DOHH2 (cell line): Measurements from ENCODE around the gene ERVK3-1.

ENCODE experiments used
- H3F3A ChIP-seq: fragments of 200-600 bp; sonication (generic), shearing (Covaris generic); 2 replicates; pipeline ENCODE4 v1.6.0; 2016; ENCODE audit warnings: antibody characterized with exemption, mild to moderate bottlenecking; ENCODE audit not compliant: control insufficient read depth, insufficient read depth
- H3K27ac ChIP-seq: fragments of 200-600 bp; sonication (generic); 2 replicates; pipeline ENCODE4 v1.5.1; 2014; ENCODE audit warnings: low read depth, mild to moderate bottlenecking, low read length, moderate library complexity
- H3K27me3 ChIP-seq: fragments of 200-600 bp; sonication (generic); 2 replicates; pipeline ENCODE4 v1.6.1; 2014; ENCODE audit warnings: mild to moderate bottlenecking, low read length, mixed read lengths; ENCODE audit not compliant: control insufficient read depth
- H3K36me3 ChIP-seq: fragments of 200-600 bp; sonication (generic); 2 replicates; pipeline ENCODE4 v1.6.1; 2014; ENCODE audit warnings: mild to moderate bottlenecking, low read length, moderate library complexity, mixed read lengths; ENCODE audit not compliant: control insufficient read depth
- H3K4me1 ChIP-seq: fragments of 200-600 bp; sonication (generic); 2 replicates; pipeline ENCODE4 v1.6.1; 2014; ENCODE audit warnings: mild to moderate bottlenecking, low read length, mixed read lengths; ENCODE audit not compliant: control insufficient read depth
- H3K4me2 ChIP-seq: fragments of 200-600 bp; sonication (generic); 2 replicates; pipeline ENCODE4 v1.6.0; 2014; ENCODE audit warnings: mild to moderate bottlenecking, low read length, moderate library complexity
- H3K4me3 ChIP-seq: fragments of 200-600 bp; sonication (generic); 2 replicates; pipeline ENCODE4 v1.5.1; 2014; ENCODE audit warnings: mild to moderate bottlenecking, low read length, mixed read lengths
- H3K79me2 ChIP-seq: fragments of 200-600 bp; sonication (generic); 2 replicates; pipeline ENCODE4 v1.6.1; 2014; ENCODE audit warnings: mild to moderate bottlenecking, low read length, mixed read lengths; ENCODE audit not compliant: control insufficient read depth
- H3K9me2 ChIP-seq: fragments of 200-600 bp; sonication (generic); replicated peaks from 2 replicates; pipeline ENCODE4 v1.6.1; 2014; ENCODE audit warnings: mild to moderate bottlenecking, low read length, mixed read lengths; ENCODE audit not compliant: control insufficient read depth
- H3K9me3 ChIP-seq: fragments of 200-600 bp; sonication (generic); 2 replicates; pipeline ENCODE4 v1.6.1; 2014; ENCODE audit warnings: antibody characterized with exemption, low read length, mixed read lengths; ENCODE audit not compliant: control insufficient read depth, insufficient read depth
- H4K20me1 ChIP-seq: fragments of 200-600 bp; sonication (generic); 2 replicates; pipeline ENCODE4 v1.6.0; 2014; ENCODE audit warnings: low read depth, mild to moderate bottlenecking, antibody characterized with exemption, low read length, moderate library complexity; ENCODE audit not compliant: control insufficient read depth, insufficient read depth
- EZH2phosphoT487 ChIP-seq: fragments of 200-600 bp; sonication (generic); IDR thresholded peaks from 2 replicates; pipeline ENCODE4 v1.6.1; 2017; ENCODE audit warnings: borderline replicate concordance, mild to moderate bottlenecking, antibody characterized with exemption, low read length, moderate library complexity, mixed read lengths
- TF ChIP-seq, protein P1 (sequence below): fragments of 200-600 bp; sonication (generic); IDR thresholded peaks from one replicate; pipeline ENCODE4 v1.5.1; 2014; ENCODE audit warnings: antibody characterized with exemption, mild to moderate bottlenecking, low read depth, low read length; ENCODE audit not compliant: poor library complexity, severe bottlenecking

Gene ERVK3-1

DNA sequence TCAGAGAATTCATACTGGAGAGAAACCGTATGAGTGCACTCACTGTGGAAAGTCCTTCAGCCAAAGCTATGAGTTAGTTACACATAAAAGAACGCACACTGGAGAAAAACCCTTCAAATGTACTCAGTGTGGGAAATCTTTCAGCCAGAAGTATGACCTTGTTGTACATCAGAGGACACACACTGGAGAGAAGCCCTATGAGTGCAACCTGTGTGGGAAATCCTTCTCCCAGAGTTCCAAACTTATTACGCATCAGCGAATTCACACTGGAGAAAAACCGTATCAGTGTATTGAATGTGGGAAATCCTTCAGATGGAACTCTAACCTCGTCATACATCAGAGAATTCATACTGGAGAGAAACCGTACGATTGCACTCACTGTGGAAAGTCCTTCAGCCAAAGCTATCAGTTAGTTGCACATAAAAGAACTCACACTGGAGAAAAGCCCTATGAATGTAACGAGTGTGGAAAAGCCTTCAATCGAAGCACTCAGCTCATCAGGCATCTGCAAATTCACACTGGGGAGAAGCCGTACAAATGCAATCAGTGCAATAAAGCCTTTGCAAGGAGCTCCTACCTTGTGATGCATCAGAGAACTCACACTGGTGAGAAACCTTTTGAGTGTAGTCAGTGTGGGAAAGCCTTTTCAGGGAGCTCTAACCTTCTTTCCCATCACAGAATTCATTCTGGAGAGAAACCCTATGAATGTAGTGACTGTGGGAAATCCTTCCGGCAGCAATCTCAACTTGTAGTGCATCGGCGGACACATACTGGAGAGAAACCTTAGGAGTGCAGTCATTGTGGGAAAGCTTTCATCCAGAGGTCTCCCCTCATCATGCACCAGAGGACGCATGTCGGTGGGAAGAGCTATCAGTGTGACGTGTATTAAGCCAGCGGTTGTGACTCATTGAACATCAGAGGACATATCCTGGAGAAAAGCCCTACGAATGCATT lies 42.9 kb upstream of the ERVK3-1 start:
- no peak for TF ChIP-seq EZH2phosphoT487
- TF ChIP-seq, protein P1, sequence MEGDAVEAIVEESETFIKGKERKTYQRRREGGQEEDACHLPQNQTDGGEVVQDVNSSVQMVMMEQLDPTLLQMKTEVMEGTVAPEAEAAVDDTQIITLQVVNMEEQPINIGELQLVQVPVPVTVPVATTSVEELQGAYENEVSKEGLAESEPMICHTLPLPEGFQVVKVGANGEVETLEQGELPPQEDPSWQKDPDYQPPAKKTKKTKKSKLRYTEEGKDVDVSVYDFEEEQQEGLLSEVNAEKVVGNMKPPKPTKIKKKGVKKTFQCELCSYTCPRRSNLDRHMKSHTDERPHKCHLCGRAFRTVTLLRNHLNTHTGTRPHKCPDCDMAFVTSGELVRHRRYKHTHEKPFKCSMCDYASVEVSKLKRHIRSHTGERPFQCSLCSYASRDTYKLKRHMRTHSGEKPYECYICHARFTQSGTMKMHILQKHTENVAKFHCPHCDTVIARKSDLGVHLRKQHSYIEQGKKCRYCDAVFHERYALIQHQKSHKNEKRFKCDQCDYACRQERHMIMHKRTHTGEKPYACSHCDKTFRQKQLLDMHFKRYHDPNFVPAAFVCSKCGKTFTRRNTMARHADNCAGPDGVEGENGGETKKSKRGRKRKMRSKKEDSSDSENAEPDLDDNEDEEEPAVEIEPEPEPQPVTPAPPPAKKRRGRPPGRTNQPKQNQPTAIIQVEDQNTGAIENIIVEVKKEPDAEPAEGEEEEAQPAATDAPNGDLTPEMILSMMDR, result no peak
- Histone ChIP-seq H3K27me3 (no peaks in the 10 kb centered on the region), H3K27ac (no peak overlapping the region), H4K20me1 (no peaks in the 10 kb centered on the region), H3K36me3 (peaks cover 30% of the 10 kb centered on the region), H3K9me3 (peaks cover 69% of the 10 kb centered on the region), H3K4me2 (no peak overlapping the region), H3K79me2 (no peaks in the 10 kb centered on the region), H3K4me1 (no peaks in the 10 kb centered on the region), H3F3A (no peaks in the 10 kb centered on the region), H3K4me3 (no peak overlapping the region), H3K9me2 (no peaks in the 10 kb centered on the region)

DNA sequence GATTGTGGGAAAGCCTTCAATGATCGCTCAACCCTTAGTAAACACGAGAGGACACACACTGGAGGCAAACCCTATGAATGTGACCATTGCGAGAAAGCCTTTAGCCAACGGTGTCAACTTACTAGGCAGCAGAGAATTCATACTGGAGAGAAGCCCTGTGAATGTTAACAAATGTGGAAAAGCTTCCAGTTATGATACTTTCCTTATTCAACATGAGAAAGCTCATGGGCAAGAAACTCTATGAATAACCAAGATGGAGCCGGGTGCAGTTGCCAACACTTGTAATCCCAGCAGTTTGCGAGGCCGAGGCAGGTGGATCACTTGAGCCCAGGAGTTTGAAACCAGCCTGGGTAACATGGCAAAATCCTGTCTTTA lies 42.3 kb upstream of the ERVK3-1 start:
- H3K9me3 ChIP-seq, result peaks cover 62% of the 10 kb centered on the region
- no peak overlapping the region for H3K4me3 ChIP-seq
- H4K20me1 ChIP-seq, result no peaks in the 10 kb centered on the region
- H3K36me3 ChIP-seq, result peaks cover 30% of the 10 kb centered on the region
- no peaks in the 10 kb centered on the region for H3K79me2 ChIP-seq
- H3K9me2 ChIP-seq, result no peaks in the 10 kb centered on the region
- no peaks in the 10 kb centered on the region for H3F3A ChIP-seq
- TF ChIP-seq, protein P1, result no peak
- TF ChIP-seq EZH2phosphoT487, result no peak
- H3K4me1 ChIP-seq, result no peaks in the 10 kb centered on the region
- H3K27ac ChIP-seq, result no peak overlapping the region
- no peaks in the 10 kb centered on the region for H3K27me3 ChIP-seq
- H3K4me2 ChIP-seq, result no peak overlapping the region

DNA sequence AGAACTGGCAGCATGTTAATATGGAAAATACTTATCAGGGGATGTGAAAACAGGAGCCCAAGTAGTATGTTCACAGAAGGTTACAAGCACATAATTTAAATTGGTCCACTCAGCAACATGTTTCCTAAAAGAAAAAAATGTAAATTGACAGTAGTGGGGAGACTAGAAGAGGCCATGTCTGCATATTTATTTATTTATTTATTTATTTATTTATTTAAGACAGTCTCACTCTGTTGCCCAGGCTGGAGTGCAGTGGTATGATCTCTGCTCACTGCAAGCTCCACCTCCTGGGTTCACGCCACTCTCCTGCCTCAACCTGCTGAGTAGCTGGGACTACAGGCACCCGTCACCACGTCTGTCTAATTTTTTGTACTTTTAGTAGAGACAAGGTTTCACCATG lies 40.1 kb upstream of the ERVK3-1 start:
- TF ChIP-seq, protein P1, result no peak
- TF ChIP-seq EZH2phosphoT487, result no peak
- H3K9me2 ChIP-seq, result no peaks in the 10 kb centered on the region
- no peak overlapping the region for H3K4me3 ChIP-seq
- H3K27me3 ChIP-seq, result no peaks in the 10 kb centered on the region
- H3K4me2 ChIP-seq, result no peak overlapping the region
- no peaks in the 10 kb centered on the region for H3F3A ChIP-seq
- peaks cover 52% of the 10 kb centered on the region for H3K9me3 ChIP-seq
- H3K27ac ChIP-seq, result no peak overlapping the region
- no peaks in the 10 kb centered on the region for H4K20me1 ChIP-seq
- no peaks in the 10 kb centered on the region for H3K79me2 ChIP-seq
- peaks cover 30% of the 10 kb centered on the region for H3K36me3 ChIP-seq
- H3K4me1 ChIP-seq, result no peaks in the 10 kb centered on the region
